ENCODE data around the gene RBM42. TPM values are rescaled to one million over a fixed set of nuclear protein-coding genes. Genes with fewer than 3 reads are reported as not detected.
"Not testable (repeated sequence)": the region's sequence is repeated elsewhere in the genome, so short reads cannot be mapped to it uniquely, and the experiment has no call there.

The RBM42 gene
- total RNA-seq, 4 donors from 2014 or later = 77.4 to 88.3 (median 80.0) TPM

GRCh38 chr19:35592226-35592625 lies 36.6 kb upstream of the RBM42 start:
- Histone ChIP-seq H3K27ac (no peak overlapping the region), H3K36me3 (no peaks in the 10 kb centered on the region), H3K9me3 (no peaks in the 10 kb centered on the region), H3K4me1 (no peaks in the 10 kb centered on the region), H3K27me3 (peaks cover 0 to 6% of the 10 kb centered on the region in 2 donors), H3K4me3 (no peak overlapping the region)
- WGBS, 2 donors = 27 to 32% methylated on average over 8 of the region's 8 CpGs
- TF ChIP-seq EP300 (IDR thresholded peaks at IDR 0.05) = no peak
- TF ChIP-seq CTCF (IDR thresholded peaks at IDR 0.05) = peak in 2 of 5 experiments; percentile 27 to 30
- no peak for DNase-seq (ENCODE audit: low spot score in 2 of 2)

- not testable (repeated sequence) for H3K4me3 ChIP-seq; H3K4me1 ChIP-seq; DNase-seq (ENCODE audit: low spot score in 2 of 2); H3K36me3 ChIP-seq; H3K9me3 ChIP-seq; H3K27ac ChIP-seq; H3K27me3 ChIP-seq
- 85 to 93% methylated on average over 3 of the region's 3 CpGs for WGBS, 2 donors
Measured at GRCh38 chr19:35595026-35595425, 33.8 kb upstream of the RBM42 start.

- DNase-seq (ENCODE audit: low spot score in 2 of 2) = no peak
- Histone ChIP-seq H3K36me3 (no peaks in the 10 kb centered on the region), H3K4me3 (no peak overlapping the region), H3K27me3 (peaks cover 0 to 6% of the 10 kb centered on the region in 2 donors), H3K27ac (no peak overlapping the region), H3K9me3 (no peaks in the 10 kb centered on the region), H3K4me1 (no peaks in the 10 kb centered on the region)
- TF ChIP-seq EP300 (IDR thresholded peaks at IDR 0.05) (no peak), CTCF (IDR thresholded peaks at IDR 0.05) (no peak), POLR2A (IDR thresholded peaks at IDR 0.05) (no peak)
- WGBS, 2 donors = 90 to 100% methylated on average over 1 of the region's 1 CpG
Measured at GRCh38 chr19:35595928-35596327, 32.9 kb upstream of the RBM42 start.

GRCh38 chr19:35596366-35596999 lies 32.4 kb upstream of the RBM42 start:
- H3K27me3 ChIP-seq = peaks cover 0 to 6% of the 10 kb centered on the region in 2 donors
- no peaks in the 10 kb centered on the region for H3K4me1 ChIP-seq
- H3K4me3 ChIP-seq = no peak overlapping the region
- TF ChIP-seq POLR2A (IDR thresholded peaks at IDR 0.05) (no peak), CTCF (IDR thresholded peaks at IDR 0.05) (no peak), EP300 (IDR thresholded peaks at IDR 0.05) (no peak)
- H3K36me3 ChIP-seq = no peaks in the 10 kb centered on the region
- H3K9me3 ChIP-seq = no peaks in the 10 kb centered on the region
- DNase-seq (ENCODE audit: low spot score in 2 of 2) = no peak
- WGBS, 2 donors = 50 to 78% methylated on average over 4 of the region's 4 CpGs
- no peak overlapping the region for H3K27ac ChIP-seq

- Histone ChIP-seq H3K27me3 (no peaks in the 10 kb centered on the region), H3K27ac (no peak overlapping the region), H3K4me3 (no peak overlapping the region), H3K9me3 (peaks cover 0 to 3% (median 0%) of the 10 kb centered on the region in 4 donors), H3K36me3 (no peaks in the 10 kb centered on the region), H3K4me1 (no peaks in the 10 kb centered on the region)
- 71 to 86% methylated on average over 3 of the region's 3 CpGs for WGBS, 2 donors
- no peak for DNase-seq (ENCODE audit: low spot score in 2 of 2)
- TF ChIP-seq CTCF (IDR thresholded peaks at IDR 0.05) (no peak), POLR2A (IDR thresholded peaks at IDR 0.05) (no peak), EP300 (IDR thresholded peaks at IDR 0.05) (no peak)
Measured at GRCh38 chr19:35601971-35602370, 26.9 kb upstream of the RBM42 start.

- not testable (repeated sequence) for DNase-seq (ENCODE audit: low spot score in 2 of 2); H3K36me3 ChIP-seq; H3K27me3 ChIP-seq; H3K4me1 ChIP-seq; H3K27ac ChIP-seq; H3K4me3 ChIP-seq
- 77 to 79% methylated on average over 4 of the region's 4 CpGs for WGBS, 2 donors
- peaks cover 0 to 20% (median 0%) of the 10 kb centered on the region in 4 donors for H3K9me3 ChIP-seq
Measured at GRCh38 chr19:35604436-35604835, 24.4 kb upstream of the RBM42 start.

GRCh38 chr19:35607170-35607569 lies 21.7 kb upstream of the RBM42 start:
- DNase-seq (ENCODE audit: low spot score in 2 of 2); H3K4me3 ChIP-seq; H3K36me3 ChIP-seq; H3K4me1 ChIP-seq; H3K27me3 ChIP-seq; H3K27ac ChIP-seq: not testable (repeated sequence)
- H3K9me3 ChIP-seq = peaks cover 0 to 20% (median 0%) of the 10 kb centered on the region in 4 donors
- 86 to 90% methylated on average over 8 of the region's 8 CpGs for WGBS, 2 donors
